DMS153 treated with DMSO at 0.1 percent for 48 hours (cell line): Measurements from ENCODE around the gene KIAA0753.

Experiments
- DNase-seq: peaks from one replicate; lab custom pipeline; 2025; ENCODE audit not compliant: unreplicated experiment; lab: John Stamatoyannopoulos, UW

KIAA0753 gene

DNA sequence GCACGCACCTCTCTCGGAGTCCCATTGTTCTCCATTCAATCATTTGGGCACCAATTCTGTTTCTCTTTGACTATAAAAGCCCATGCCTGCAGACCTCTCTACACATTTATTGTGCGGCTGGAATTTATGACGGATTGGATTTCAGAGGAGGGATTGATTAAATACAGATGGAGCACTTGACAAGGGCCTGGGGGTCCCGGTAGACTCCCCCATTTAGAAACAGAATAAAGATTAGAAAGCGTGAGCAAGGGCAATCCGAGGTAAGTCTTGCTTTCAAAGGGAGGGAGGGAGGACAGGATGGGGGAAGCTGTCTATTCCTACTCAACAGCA is 69.1 kb downstream of the KIAA0753 start:
- DNase-seq = no peak

DNA sequence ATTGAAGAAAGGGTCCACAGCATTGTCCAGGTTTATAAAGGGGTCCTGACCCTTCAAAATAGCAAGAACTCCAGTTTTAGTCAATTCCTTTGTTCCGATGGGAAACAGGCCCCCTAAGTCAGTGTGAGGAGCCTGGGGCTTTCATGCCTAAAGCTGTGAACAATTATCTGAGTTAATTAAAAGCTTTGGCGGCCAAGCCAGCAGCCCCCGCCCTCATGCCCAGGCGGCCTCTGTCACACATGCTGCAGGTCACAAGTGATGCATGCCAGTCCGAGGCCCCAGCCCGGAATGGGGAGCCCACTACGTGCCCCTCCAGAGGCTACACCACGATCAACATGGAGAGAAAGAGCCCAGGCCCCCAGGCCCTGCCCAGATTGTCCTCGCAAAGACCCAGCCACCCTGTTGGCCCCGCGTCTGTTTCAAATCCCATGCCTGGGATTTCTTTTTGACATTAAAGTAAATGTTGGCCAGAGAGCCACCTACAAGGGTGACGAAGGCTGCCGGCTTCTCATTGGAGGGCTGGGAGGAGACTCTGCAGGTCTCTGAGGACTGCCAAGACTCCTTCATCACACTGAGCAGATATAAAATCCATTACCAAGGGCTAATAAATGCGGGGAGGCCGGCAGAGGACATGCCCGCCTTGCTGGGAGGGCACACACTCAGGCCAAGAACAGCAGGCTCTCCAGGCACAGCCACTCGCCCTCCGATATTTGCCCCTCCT is 69.6 kb downstream of the KIAA0753 start:
- no peak for DNase-seq

DNA sequence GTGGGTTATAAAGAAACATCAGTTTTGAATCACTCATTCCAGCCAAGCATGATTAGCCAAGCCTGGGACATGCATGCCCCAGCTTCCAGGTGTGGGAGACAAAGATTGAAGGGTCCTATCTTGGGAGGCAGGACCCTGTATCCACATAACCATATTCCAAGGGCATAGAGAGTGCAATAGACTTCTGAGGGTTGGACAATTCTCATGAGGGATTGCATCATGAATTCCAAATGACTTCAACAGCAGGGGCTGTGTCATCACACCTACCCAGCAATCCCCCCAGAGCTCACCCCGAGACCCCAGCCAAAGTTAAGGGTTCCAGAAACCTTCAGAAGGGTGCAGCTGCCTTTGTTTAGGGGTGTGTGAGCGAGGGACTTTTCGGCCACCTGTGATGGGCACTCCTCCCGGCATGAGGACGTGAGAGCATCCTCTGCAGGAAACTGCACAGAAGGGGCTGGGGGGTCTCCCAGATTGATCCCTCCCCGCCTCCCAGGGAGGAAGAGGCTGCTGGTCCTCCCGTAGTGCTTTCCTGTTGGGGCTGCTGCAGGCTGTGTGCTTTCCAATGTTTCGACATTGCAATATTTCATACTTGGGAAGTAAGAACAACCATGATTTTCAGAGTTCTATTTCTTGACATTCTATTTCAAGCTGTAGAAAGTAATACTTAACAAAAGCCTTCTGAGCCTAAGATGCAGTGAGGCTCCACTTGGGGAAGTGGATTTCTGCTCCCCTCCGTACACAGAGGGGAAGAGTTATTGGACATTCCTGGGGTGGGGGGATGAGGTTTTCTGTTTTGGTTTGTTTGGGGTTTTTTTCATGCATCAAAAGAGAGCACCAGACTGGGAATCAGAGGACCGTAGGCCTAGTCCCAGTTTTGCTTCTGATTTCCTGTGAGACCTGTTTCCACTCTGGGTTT is 70.9 kb downstream of the KIAA0753 start:
- no peak for DNase-seq

DNA sequence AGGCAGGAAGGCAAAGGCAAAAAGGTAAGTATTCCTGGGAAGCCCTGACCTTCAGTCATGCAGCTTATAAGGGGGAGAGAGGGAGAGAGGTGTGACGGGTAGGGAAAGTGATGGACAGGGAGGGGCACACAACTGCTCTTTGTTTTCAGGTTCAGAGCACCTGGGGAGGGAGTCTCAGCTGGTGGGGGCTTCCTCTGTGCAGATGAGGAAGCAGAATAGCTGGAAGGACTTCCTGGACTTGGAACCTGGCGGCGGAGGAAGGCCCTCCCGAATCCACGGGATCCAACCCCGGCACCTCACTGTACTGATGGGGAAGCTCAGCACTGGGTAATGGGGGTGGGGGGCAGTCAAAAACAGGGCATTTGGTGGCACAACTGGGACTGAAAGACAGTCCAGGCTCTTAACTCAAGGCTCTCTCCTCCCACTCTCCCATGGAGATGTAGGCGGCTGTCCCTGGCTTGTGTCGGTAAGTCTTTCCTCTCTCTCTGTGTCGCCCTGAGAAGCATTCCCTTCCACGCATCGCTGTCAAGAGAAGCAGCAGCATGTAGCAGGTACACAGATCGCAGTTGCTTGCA is 72.2 kb downstream of the KIAA0753 start:
- DNase-seq = no peak

DNA sequence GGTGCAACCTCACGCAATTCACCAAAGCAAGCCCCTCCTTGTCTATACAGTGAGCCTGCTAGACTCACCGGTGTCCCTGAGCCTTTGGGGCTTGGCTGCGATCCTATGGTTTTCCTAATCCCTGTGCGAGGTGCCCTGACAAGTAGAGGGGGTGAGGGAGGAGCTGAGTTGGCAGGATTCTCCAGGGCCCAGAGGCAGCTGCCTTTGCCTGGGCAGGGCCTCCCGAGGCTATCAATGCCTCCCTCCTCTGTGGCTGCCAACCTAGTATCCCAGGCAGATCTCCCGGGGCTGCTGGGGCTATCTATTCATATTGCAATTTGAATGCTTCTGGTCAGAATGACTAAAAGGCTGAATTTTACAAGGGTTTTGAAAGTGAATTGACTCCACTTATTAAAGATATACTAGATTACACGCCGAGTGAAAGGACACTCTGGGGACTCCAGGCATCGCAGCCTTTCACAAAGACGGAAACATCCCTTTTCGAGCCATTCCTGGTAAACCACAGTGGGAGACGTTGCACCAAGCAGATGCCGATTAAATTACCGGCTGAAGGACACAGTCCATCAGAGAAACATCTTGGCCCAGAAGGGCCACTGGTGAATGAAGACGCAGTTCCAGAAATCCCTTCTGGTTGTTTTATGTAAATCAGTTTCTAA is 72.9 kb downstream of the KIAA0753 start:
- DNase-seq = no peak

DNA sequence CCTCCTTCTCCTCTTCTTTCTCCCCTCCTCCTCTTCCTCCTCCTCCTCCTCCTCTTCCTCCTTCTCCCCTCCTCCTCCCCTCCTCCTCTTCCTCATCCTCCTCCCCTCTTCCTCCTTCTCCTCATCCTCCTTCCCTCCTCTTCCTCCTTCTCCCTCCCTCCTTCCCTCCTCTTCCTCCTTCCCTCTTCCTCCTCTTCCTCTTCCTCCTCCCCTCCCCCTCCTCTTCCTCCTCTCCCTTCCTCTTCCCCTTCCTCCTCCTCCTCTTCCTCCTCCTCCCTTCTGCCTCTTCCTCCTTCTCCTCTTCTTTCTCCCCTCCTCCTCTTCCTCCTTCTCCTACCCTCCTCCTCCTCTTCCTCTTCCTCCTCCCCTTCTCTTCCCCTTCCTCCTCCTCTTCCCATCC is 79.1 kb downstream of the KIAA0753 start:
- DNase-seq = no peak

DNA sequence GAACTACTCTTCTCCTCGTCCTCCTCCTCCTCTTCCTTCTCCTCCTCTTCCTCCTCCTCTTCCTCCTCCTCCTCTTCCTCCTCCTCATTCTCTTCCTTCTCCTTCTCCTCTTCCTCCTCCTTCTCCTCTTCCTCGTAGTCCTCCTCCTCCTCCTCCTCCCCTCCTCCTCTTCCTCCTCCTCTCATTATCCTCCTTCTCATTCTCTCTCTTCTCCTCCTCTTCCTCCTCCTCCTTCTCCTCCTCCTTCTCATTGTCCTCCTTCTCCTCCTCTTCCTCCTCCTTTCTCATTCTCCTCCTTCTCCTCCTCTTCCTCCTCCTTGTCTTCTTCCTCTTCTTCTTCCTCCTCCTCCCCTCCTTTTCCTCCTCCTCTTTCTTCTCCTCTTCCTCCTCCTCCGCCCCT is 80.0 kb downstream of the KIAA0753 start:
- no peak for DNase-seq

DNA sequence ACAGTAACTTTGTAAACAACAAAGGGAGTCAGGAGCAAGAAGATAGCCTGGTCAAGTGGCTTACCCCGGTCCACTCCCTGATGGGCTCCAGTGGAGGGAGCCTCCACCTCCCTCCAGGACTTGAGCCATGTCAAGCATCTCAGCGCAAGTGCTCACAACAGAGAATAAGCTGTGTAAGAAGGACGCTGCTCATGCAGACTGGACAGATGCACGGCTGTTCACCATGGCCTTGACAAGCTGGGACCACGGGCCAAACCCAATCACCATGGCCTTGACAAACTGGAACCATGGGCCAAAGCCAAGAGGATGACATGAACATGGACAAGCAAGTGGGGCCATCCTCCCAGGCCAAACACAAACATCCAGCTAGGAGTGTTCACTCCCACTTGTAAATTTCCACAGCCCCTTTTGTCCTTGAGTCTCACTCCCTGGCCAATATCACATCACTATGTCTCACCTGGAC is 80.7 kb downstream of the KIAA0753 start:
- DNase-seq = no peak

DNA sequence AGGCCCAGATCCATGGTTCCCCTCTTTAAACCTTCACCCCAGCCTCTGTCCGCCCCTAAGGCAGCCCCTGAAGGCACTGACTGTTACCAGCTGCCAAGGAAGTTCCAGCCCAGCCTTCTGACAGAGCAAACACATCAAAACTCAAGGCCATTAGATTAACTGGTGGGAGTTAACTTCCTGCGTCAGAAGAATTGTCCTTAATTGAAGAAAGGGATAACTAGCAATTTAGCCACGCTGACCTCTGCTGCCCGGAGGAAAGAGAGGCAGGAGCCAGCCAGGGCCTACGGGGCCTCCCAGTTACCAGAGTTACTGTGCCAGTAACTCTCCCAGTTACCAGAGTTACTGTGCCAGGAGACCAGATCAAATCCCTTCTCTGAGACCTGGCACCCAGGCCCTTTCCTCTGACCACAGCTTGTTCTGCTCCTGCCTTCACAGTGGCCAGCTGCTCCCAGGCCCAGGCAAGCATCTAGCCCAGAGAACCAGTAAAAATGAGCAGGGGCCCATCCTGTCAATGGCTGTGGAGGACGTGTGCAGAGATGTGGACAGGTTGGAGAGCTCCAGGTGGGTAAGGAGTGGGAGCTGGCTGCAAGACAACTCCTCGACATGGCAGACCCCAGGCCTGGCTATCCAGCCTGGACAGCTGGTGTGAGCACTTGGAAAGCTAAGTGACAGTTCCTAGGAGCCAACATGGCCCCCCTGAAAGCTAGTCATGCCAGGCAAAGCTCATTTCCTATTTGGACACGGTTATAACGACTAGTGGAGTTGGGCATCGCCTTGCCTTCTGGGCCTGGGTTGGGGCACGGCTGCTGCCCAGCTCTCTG is 81.4 kb downstream of the KIAA0753 start:
- DNase-seq = no peak

DNA sequence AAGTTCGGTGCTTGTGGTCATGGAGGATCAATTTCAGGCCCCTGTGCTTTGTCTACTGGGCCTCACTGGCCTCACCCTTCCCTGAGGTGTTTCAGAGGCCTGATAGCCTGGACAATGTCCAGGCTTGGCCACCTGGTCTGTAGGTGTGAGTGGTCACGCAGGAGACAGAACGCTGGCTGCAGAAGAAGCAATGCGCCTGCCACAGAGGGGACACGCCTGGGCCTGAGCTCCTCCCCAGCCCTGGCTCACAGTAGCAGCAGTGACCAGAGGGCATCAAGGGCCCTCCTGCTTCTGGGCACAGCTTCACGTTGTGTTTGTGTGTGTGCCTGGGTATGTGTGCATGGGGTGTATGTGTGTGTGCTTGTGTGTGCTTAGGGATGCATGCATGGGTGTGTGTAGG is 82.2 kb downstream of the KIAA0753 start:
- DNase-seq = no peak

DNA sequence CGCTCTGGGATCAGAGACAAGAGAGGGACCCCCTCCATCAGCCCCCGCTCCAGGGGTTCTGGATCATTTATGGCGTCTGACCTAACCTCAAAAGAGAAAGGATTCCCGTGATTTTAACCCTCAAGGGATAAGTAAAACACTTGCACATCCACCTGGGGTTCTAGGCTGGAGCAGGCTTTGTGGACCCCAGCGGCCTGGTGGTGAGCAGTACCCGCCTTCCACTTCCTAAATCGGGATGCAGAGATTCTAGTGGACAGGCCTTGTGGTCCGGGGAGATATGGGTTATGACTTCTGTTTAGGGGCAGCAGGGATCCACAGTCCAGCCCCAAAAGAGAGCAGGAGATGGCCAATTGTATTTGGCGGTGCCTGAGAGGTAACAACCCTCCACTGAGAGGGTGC is 83.5 kb downstream of the KIAA0753 start:
- no peak for DNase-seq

DNA sequence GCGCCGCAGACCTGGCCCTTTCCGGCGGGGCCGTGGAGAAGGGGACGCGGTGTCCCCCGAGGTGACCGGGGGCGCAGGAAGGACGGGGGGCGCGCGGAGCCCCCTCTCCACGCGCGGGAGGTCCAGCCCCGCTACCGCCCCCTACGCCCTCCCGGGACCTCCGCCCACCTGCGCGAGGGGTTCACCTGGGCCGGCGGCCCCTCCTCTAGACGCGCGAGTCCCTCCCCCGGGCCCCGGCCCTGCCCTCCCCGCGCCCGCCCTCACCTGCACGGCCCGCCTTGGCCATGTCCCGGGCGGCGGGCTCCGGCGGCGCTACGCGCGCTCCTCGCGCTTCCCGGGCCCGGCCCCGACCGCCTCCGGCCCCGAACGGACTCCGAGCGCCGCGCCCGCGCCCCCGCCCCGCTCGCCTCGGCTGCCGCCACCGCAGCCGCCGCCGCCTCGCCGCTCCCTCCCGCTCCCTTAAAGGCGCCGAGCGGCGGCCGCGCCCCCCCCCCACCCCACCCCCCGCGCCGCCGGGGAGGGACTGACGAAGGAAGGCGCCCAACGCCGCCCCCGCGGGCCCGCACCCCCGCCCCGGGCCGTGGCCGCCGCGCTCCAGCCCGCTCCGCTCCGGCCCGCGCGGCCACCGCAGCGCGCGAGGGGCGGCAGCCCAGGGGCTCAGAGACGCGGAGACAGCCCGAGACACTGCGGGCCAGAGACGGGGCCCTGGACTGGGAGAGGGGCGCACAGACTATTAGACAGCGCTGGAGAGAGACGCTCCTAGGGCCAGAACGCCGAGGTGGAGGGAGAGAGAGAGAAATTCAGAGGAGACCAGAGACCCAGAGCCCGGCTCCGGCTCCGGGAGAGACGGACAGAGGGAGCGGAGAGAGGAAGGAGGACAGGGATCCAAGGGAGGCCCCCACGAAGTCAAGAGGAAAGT is 84.1 kb downstream of the KIAA0753 start, which contains the start of gene PITPNM3:
Gene PITPNM3 (minus strand): TSS at position 435 of the 919 bp plus-strand sequence. CDS start 149 bp downstream, at position 286.
- no peak for DNase-seq

DNA sequence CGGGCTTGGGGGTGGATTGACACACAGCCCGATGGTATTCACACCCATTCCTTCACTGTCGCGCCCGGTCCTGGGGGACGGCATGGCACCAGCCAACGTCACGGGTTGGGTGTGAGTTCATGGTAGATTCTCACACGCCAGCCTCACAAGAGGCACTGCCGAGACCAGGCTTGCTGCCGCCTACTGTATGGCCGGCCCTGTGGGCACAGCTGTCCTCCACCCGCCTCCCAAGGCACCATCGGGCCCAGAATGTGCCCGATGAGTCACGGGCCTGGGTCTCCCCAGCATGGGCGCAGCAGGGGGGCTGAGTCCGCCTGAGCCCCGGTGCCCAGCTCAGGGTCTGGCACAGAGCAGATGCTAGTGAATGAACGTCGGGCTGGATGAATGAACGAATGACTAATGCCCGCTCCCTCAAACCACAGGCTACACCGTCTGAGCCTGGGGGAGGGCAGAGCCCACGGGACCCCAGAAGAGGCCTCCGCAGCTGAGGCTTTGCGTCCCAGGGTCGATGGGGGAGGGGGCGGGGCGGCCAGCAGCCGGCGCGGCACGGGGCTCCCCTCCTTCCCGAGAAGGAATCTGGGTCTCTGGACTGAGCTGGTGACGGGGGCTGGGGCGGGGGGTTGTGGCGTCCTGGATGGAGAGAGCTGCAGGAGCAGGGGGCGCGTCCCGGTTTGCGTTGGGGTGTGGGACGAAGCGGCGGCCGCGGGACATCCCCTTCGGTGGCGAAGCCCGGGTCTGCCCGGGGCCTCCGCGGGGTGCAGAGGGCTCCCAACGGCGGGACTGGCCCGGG is 85.0 kb downstream of the KIAA0753 start:
- no peak for DNase-seq

DNA sequence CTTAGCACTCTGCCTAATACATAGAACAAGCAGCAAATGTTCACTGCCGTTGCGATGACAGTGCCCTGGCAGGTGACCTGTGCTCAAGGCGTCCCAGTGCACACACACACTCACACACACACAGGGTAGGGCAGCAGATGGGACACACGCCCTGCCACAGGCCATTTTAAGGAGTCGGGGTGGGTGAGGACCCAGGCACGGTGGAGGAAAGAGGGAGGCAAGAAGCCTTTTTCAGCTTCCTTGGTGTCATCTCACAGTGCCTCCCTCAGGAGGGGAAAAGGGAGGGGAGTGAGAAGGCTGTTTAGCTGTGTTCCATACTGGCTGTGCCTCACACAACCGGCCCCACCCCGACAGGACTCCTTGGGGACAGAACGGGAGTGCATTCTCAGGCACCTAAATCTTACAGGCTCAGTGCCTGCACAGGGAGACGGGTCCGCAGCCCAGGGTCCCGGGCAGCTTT is 85.6 kb downstream of the KIAA0753 start:
- DNase-seq = no peak

DNA sequence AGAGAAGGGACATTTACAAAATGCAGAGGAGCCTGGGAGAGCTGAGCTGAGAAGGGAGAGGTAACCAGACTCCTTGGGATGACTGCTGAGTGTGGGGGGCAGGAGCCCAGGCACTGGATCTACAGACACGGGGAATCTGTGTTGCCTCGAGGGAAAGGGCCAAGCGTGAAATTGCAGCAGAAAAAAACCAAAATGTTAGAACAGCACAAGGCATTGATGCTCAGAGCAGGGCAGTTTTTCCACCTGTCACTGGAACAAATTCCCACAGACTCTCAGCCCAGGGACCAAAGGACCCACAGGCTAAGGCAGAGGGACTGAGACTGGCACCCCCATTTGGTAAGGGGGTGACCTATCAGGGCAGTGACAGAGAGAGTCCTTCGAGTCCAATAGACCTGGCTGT is 86.2 kb downstream of the KIAA0753 start:
- no peak for DNase-seq

DNA sequence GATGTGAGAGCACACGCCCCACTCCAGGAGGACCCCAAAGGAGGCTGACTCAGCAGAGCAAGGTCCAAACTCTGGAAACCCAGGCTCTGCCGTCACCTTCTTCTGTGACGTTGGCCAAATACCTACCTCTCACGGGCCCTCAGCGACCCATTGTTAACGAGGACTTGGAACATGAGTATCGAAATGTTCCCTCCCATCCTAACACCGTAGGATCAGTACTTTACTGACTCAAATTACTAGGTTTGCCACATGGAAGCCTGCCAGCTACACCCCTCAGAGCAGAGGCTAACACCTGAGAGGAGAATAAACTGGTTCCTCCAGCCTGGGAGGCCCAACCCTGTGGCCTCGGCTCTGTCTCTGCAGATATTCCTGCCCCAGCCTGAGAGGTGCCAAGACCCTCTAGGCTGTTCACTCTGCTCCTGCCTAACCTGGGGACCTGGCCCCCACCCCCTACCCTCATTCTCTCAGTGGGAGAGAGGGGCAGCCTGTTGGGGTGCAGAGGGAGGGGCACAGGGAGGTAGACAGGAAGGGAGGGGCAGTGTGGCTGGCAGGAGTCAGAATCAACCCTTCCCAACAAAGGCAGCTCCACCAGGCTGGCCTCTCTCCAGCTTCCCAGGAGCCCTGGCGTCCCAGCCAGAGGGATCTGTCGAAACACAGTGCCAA is 88.5 kb downstream of the KIAA0753 start:
- DNase-seq = no peak

DNA sequence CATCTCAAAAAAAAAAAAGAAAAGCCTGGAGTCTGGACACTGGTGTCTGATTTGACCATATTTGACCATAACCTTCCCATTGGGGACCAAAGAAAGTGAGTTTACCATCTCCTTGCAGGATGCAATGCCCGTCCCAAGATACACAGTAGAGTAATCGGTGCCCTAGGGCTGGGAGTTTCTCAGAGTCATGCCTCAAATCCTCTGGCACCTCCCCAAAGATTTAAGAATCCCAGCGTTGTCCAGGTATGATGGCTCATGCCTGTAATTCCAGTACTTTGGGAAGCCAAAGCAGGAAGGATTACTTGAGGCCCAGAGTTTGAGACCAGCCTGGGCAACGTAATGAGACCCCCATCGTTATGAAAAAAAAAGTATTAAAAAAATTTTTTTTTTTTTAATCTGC is 89.2 kb downstream of the KIAA0753 start:
- DNase-seq = no peak
